ENCODE measurements around the gene SLC38A4. TPM values are rescaled to one million over a fixed set of nuclear protein-coding genes. Genes with fewer than 3 reads are reported as not detected.
"Not testable (repeated sequence)": the region's sequence is repeated elsewhere in the genome, so short reads cannot be mapped to it uniquely, and the experiment has no call there.

SLC38A4 gene
- total RNA-seq, 2 donors from 2014 or later, result not detected

DNA sequence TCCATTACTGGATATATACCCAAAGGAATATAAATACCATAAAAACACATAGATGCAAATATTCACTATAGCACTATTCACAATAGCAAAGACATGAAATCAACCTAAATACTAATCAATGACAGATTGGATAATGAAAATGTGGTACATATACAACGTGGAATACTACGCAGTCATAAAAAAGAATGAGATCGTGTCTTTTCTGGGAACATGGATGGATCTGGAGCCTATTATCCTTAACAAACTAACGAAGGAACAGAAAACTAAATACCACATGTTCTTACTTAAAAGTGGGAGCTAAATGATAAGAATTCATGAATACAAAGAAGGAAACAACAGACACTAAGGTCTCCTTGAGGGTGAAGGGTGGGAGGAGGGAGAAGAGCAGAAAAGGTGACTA lies 76.5 kb downstream of the SLC38A4 start:
- H3K36me3 Mint-ChIP-seq, result peaks cover 38% of the 10 kb centered on the region
- DNase-seq (ENCODE audit: low spot score), result no peak
- no peak overlapping the region for H3K27ac Mint-ChIP-seq
- peaks cover 11 to 15% of the 10 kb centered on the region in 2 donors for H3K4me1 Mint-ChIP-seq (ENCODE audit: low read depth in 2 of 2)
- peaks cover 6 to 42% of the 10 kb centered on the region in 2 donors for H3K27me3 Mint-ChIP-seq
- H3K4me3 Mint-ChIP-seq, result no peak overlapping the region
- H3K9me3 Mint-ChIP-seq, result peaks cover 30% of the 10 kb centered on the region
- no peak for ATAC-seq

DNA sequence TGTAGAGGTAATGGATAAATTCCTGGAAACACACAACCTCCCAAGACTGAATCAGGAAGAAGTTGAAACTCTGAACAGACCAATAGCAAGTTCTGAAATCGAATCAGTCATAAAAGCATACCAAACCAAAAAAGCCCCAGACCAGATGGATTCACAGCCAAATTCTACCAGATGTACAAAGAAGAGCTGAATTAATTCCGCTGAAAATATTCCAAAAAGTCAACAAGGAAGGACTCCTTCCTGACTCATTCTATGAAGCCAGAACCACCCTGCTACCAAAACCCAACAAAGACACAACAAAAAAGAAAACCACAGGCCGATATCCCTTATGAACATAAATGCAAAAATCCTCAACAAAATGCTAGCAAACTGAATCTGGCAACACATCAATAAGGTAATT lies 81.5 kb downstream of the SLC38A4 start:
- Mint-ChIP-seq H3K9me3 (peaks cover 40% of the 10 kb centered on the region), H3K36me3 (peaks cover 56% of the 10 kb centered on the region), H3K4me3 (no peak overlapping the region), H3K27me3 (peaks cover 2 to 38% of the 10 kb centered on the region in 2 donors), H3K27ac (no peak overlapping the region), H3K4me1 (ENCODE audit: low read depth in 2 of 2) (no peaks in the 10 kb centered on the region)
- no peak for DNase-seq (ENCODE audit: low spot score)
- no peak for ATAC-seq

DNA sequence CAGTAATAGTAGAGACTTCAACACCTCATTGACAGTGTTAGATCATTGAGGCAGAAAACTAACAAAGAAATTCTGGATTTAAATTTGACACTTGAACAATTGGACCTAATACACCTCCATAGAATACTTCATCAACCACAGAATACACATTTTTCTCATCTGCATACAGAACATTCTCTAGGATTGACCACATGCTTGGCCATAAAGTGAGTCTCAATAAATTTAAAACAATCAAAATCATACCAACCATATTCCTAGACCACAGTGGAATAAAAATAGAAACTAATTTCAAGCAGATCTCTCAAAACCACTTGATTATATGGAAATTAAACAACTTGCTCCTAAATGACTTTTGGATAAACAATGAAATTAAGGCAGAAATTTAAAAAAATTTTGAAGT lies 82.3 kb downstream of the SLC38A4 start:
- Mint-ChIP-seq H3K27ac (no peak overlapping the region), H3K9me3 (peaks cover 33% of the 10 kb centered on the region), H3K4me3 (no peak overlapping the region), H3K4me1 (ENCODE audit: low read depth in 2 of 2) (no peaks in the 10 kb centered on the region), H3K36me3 (peaks cover 56% of the 10 kb centered on the region), H3K27me3 (peaks cover 2 to 31% of the 10 kb centered on the region in 2 donors)
- DNase-seq (ENCODE audit: low spot score), result no peak
- ATAC-seq, result no peak

DNA sequence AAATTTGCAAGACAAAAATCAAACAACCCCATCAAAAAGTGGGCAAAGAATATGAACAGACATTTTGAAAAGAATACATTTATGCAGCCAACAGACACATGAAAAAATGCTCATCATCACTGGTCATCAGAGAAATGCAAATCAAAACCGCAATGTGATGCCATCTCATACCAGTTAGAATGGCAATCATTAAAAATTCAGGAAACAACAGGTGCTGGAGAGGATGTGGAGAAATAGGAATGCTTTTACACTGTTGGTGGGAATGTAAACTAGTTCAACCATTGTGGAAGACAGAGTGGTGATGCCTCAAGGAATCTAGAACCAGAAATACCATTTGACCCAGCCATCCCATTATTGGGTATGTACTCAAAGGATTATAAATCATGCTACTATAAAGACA lies 83.5 kb downstream of the SLC38A4 start:
- not testable (repeated sequence) for H3K4me3 Mint-ChIP-seq; H3K27ac Mint-ChIP-seq; H3K4me1 Mint-ChIP-seq (ENCODE audit: low read depth in 2 of 2); DNase-seq (ENCODE audit: low spot score); ATAC-seq
- peaks cover 33% of the 10 kb centered on the region for H3K9me3 Mint-ChIP-seq
- peaks cover 4 to 21% of the 10 kb centered on the region in 2 donors for H3K27me3 Mint-ChIP-seq
- peaks cover 54% of the 10 kb centered on the region for H3K36me3 Mint-ChIP-seq

DNA sequence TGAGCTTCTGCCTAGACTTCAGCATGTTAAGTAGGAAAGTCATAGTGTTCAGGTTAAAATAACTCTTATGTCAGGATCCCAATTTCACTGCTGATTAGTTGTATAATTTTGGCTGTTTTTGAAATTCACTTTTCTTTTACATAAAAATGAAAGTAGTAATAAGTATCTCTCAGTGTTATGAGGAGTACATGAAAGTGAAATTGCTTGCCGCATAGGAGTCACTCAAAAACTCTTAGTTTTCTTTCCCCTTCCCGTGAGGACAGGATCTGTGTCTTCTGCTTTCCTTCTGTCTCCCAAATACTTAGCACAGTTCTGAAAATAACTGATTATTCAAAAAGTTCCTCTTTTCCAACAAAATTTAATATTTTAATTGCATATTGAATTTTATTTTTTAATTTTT lies 100.5 kb downstream of the SLC38A4 start:
- H3K27ac Mint-ChIP-seq, result no peak overlapping the region
- ATAC-seq, result no peak
- DNase-seq (ENCODE audit: low spot score), result no peak
- H3K4me3 Mint-ChIP-seq, result no peak overlapping the region
- peaks cover 2 to 6% of the 10 kb centered on the region in 2 donors for H3K4me1 Mint-ChIP-seq (ENCODE audit: low read depth in 2 of 2)
- peaks cover 0 to 7% of the 10 kb centered on the region in 2 donors for H3K27me3 Mint-ChIP-seq
- H3K36me3 Mint-ChIP-seq, result peaks cover 7% of the 10 kb centered on the region
- no peaks in the 10 kb centered on the region for H3K9me3 Mint-ChIP-seq

DNA sequence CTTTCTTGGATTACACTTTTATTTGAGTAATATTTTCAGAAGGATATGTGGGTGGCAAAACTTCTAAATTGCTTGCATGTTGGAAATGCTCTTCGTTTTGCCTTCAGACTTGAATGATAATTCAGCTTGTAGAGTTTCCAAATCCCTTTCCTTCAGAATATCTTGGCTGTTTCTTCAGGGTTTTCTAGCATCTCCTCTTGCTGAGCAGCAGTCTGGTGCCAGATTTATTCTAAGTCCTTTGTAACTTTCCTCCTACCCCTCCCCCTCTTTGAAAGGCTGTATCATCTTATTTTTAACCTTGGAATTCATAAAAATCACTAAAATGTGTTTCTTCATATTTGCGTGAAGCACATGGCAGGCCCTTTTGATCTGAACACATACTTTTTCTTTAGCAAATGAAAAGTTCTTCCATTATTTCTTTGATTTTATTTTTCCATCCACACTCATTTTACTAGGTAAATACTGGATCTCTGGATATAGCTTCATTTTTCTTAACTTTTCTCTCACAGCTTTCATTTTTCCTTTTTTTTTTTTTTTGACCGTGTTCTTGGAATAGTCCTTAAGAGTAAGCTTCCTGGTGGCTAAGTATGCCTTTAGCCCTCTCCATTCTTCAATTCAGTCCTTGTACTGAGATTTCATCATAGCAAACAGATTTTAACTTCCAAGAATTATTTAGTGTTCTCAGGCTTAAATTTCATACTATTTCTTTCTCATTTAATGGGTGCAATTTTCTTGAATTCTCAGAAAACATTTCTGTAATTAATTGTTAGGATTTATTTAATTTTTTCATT lies 102.0 kb downstream of the SLC38A4 start:
- Mint-ChIP-seq H3K4me3 (no peak overlapping the region), H3K27ac (no peak overlapping the region), H3K36me3 (peaks cover 13% of the 10 kb centered on the region), H3K27me3 (peaks cover 3 to 7% of the 10 kb centered on the region in 2 donors), H3K9me3 (no peaks in the 10 kb centered on the region), H3K4me1 (ENCODE audit: low read depth in 2 of 2) (peaks cover 2 to 6% of the 10 kb centered on the region in 2 donors)
- DNase-seq (ENCODE audit: low spot score), result no peak
- ATAC-seq, result no peak

DNA sequence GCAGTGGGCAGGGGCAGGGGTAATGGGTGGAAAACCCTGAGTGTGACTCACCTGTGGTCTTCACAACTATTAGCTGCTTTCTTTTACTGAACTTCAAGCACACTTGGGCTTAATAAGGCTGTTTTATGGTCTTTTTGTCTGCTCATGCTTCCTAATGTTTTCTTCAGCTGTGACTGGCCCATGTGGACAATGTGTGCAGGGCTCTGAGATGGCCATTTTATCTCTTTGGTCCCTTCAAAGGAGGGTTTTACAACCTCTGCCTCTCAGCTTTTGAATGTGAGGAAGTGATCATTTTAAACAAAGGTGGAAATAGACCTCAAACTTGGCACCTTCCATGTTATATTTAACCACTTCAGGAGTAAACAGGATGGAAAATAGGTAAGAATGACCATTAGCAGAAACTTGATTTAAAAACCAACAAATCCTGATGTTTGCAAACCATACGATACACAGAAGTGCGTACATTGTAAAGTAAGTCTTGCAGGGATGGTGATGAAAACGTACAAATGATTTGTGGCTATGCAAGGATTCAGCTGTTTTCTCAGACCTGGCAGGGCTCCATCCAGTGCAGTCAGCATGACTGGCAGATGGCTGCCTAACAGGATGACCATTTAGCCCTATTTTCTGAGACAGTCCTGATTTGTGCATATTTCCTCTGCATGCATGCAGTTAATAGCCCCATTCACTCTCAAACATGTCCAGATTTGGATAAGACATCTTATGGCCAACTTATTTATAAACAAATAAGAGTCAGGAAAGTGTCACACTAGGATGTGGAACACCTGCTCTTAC lies 103.2 kb downstream of the SLC38A4 start:
- no peak for DNase-seq (ENCODE audit: low spot score)
- peaks cover 2 to 6% of the 10 kb centered on the region in 2 donors for H3K4me1 Mint-ChIP-seq (ENCODE audit: low read depth in 2 of 2)
- H3K36me3 Mint-ChIP-seq, result peaks cover 13% of the 10 kb centered on the region
- H3K9me3 Mint-ChIP-seq, result no peaks in the 10 kb centered on the region
- ATAC-seq, result no peak
- no peak overlapping the region for H3K4me3 Mint-ChIP-seq
- no peak overlapping the region for H3K27ac Mint-ChIP-seq
- H3K27me3 Mint-ChIP-seq, result peaks cover 3 to 7% of the 10 kb centered on the region in 2 donors

DNA sequence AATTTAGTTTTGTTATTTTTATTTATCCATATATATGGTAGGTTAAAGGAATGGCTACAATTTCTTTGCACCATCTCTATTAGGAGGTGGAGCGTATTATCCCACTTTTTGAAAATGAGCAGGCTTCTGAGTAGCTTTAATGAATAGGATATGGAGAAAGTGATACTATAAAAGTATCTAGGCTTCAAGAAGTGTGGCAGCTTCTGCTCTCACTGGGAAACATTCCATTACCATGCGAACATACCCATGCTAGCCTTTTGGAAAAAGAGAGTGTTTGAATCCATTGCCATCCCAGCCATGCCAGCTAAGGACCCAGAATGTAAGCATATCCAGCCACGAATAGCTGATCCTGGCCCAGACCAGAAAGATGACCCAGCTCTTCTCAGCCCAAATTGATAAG lies 107.3 kb downstream of the SLC38A4 start:
- Mint-ChIP-seq H3K27me3 (peaks cover 3 to 6% of the 10 kb centered on the region in 2 donors), H3K27ac (no peak overlapping the region), H3K4me3 (no peak overlapping the region), H3K9me3 (peaks cover 10% of the 10 kb centered on the region), H3K36me3 (peaks cover 6% of the 10 kb centered on the region), H3K4me1 (ENCODE audit: low read depth in 2 of 2) (no peaks in the 10 kb centered on the region)
- no peak for DNase-seq (ENCODE audit: low spot score)
- ATAC-seq, result no peak

DNA sequence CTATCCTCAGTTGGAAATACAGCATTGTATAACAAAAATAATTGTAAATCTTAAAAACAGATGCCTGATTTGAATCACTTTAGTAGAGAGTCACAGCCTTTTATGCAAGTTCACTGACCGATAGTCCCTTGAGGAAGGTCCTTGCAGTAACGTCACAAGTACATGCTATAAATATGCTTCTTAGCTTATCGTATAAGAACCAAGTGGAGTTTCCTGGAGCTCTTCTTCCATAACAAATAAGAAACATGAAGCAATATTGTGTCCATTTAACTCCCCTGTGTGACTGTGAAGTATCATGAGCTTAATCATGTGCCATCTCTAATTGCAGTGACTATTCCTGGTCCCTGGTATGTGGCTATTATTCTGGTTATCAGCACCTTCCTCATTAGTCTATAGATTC lies 107.9 kb downstream of the SLC38A4 start:
- Mint-ChIP-seq H3K4me1 (ENCODE audit: low read depth in 2 of 2) (no peaks in the 10 kb centered on the region), H3K36me3 (peaks cover 6% of the 10 kb centered on the region), H3K27me3 (peaks cover 3 to 6% of the 10 kb centered on the region in 2 donors), H3K27ac (no peak overlapping the region), H3K4me3 (no peak overlapping the region), H3K9me3 (peaks cover 10% of the 10 kb centered on the region)
- ATAC-seq (no peak), DNase-seq (ENCODE audit: low spot score) (no peak)

DNA sequence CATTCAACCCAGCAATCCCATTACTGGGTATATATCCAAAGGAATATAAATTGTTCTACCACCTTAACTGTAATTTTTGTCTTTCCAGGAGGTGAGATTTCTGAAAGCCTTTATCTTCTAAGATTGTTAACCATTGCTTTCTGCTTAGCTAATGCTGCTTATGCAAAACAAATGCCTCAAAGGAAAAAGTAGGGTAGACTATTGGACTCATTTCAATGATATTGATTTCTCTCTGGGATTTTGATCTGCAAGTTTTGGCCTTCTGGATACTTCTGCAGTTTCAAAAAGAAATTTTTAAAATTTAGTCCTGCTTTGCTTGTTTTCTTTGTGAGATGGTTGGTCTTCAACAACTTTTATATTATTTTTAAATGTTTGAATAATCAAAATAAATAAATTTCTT lies 108.6 kb downstream of the SLC38A4 start:
- peaks cover 10% of the 10 kb centered on the region for H3K9me3 Mint-ChIP-seq
- H3K4me1 Mint-ChIP-seq (ENCODE audit: low read depth in 2 of 2), result no peaks in the 10 kb centered on the region
- H3K36me3 Mint-ChIP-seq, result peaks cover 6% of the 10 kb centered on the region
- no peak for DNase-seq (ENCODE audit: low spot score)
- no peak overlapping the region for H3K4me3 Mint-ChIP-seq
- H3K27me3 Mint-ChIP-seq, result peaks cover 3 to 6% of the 10 kb centered on the region in 2 donors
- no peak overlapping the region for H3K27ac Mint-ChIP-seq
- no peak for ATAC-seq
